ENCODE data around the gene C10orf90. TPM values are rescaled to one million over a fixed set of nuclear protein-coding genes. Genes with fewer than 3 reads are reported as not detected.

C10orf90 gene
- total and polyA plus RNA-seq, 2 of the 8 experiments (the other 6 are each of a cell fraction or from before 2014, with no cell fraction given): 0.21 TPM; not detected in 1

- H3K79me2 ChIP-seq (ENCODE audit: control insufficient read depth in 1 of 2, insufficient read depth in 2 of 2, low read length in 2 of 2): no peaks in the 10 kb centered on the region
- H4K5ac ChIP-seq (ENCODE audit: insufficient read length, low read depth, low read length): no peak overlapping the region
- H2BK20ac ChIP-seq (ENCODE audit: low read length): no peak overlapping the region
- no peak overlapping the region for H3K9ac ChIP-seq (replicated peaks in 1 of 4; ENCODE audit: extremely low read depth in 1 of 4, low read depth in 3 of 4, low read length in 3 of 4)
- POLR2A ChIA-PET (ENCODE audit: partially characterized antibody): no interaction called here
- H4K20me1 ChIP-seq (replicated peaks in 1 of 2; ENCODE audit: control insufficient read depth in 1 of 2, insufficient read depth in 2 of 2, low read length in 2 of 2): no peaks in the 10 kb centered on the region
- no peaks in the 10 kb centered on the region for H3K36me3 ChIP-seq (ENCODE audit: control insufficient read depth in 2 of 4, insufficient read depth in 4 of 4, low read length in 3 of 4)
- H3K4me2 ChIP-seq (ENCODE audit: insufficient read depth in 1 of 2, low read depth in 2 of 2, low read length in 2 of 2): no peak overlapping the region
- no peak overlapping the region for H2AFZ ChIP-seq (ENCODE audit: low read length)
- H3K4me1 ChIP-seq (replicated peaks in 1 of 4; ENCODE audit: control insufficient read depth in 3 of 4, insufficient read depth in 4 of 4, low read length in 3 of 4): peaks cover 0 to 2% (median 0%) of the 10 kb centered on the region in 4 experiments; a peak in 4 of 7 replicates
- no peaks in the 10 kb centered on the region; a peak in 2 of 4 replicates for H3K9me3 ChIP-seq (ENCODE audit: insufficient read depth in 2 of 2, low read depth in 1 of 2, low read length in 1 of 2)
- H4K8ac ChIP-seq (ENCODE audit: extremely low read depth, insufficient read depth, low read length): no peak overlapping the region
- TF ChIP-seq RFX5 (IDR thresholded peaks at IDR 0.05; ENCODE audit: borderline replicate concordance, low read depth, low read length) (no peak), TEAD4 (IDR thresholded peaks at IDR 0.05; ENCODE audit: low read depth, low read length) (no peak), NRF1 (IDR thresholded peaks at IDR 0.05; ENCODE audit: low read depth, low read length) (no peak)
- H2BK120ac ChIP-seq (replicated peaks; ENCODE audit: low read depth, low read length): no peak overlapping the region
- peaks cover 10 to 28% (median 25%) of the 10 kb centered on the region in 4 experiments for H3K27me3 ChIP-seq (replicated peaks in 1 of 4; ENCODE audit: control insufficient read depth in 3 of 4, extremely low read depth in 1 of 4, insufficient read depth in 3 of 4, low read length in 3 of 4)
- no peaks in the 10 kb centered on the region for H3K79me1 ChIP-seq (ENCODE audit: low read depth, low read length)
- H2BK12ac ChIP-seq (ENCODE audit: low read depth, low read length): no peak overlapping the region
- no peak overlapping the region for H3K4ac ChIP-seq (replicated peaks; ENCODE audit: insufficient read length, low read depth, low read length)
- no peak overlapping the region for H3K4me3 ChIP-seq (ENCODE audit: extremely low read depth in 1 of 4, insufficient read depth in 2 of 4, low read depth in 3 of 4, low read length in 4 of 4)
- no peak overlapping the region for H4K91ac ChIP-seq (replicated peaks; ENCODE audit: insufficient read length, low read length)
- no peak overlapping the region for H2AK5ac ChIP-seq (ENCODE audit: low read depth, low read length)
- no peak overlapping the region for H3K14ac ChIP-seq (ENCODE audit: insufficient read length)
- DNase-seq (ENCODE audit: low read depth in 1 of 2, low spot score in 2 of 2) (no peak), FAIRE-seq (no peak)
- H3K56ac ChIP-seq (replicated peaks; ENCODE audit: insufficient read length, low read depth, low read length): no peak overlapping the region
- H2BK5ac ChIP-seq (ENCODE audit: low read depth, low read length): no peak overlapping the region
- H2BK15ac ChIP-seq (ENCODE audit: low read length): no peak overlapping the region
- CTCF ChIA-PET (ENCODE audit: partially characterized antibody): interaction anchor here (0.6 to 1.3 kb wide), 4 partner anchors 10 to 207 kb away, joined by 3 read pairs; no protein-coding TSS in a partner anchor
- H3K27ac ChIP-seq (ENCODE audit: low read depth, low read length): no peak overlapping the region
- no peak overlapping the region for H3K23ac ChIP-seq (ENCODE audit: insufficient read length)
- peaks cover 13% of the 10 kb centered on the region for H3K23me2 ChIP-seq (ENCODE audit: low read depth, low read length)
- no peak overlapping the region for H3K18ac ChIP-seq (ENCODE audit: extremely low read depth, low read length)
- 81% methylated on average over 9 of the region's 9 CpGs; no CpG with 5 or more reads in 1 of the 2 experiments for WGBS, 2 experiments (ENCODE audit: extremely low coverage in 1 of 2, insufficient coverage in 1 of 2, insufficient read length in 1 of 2, insufficient replicate concordance in 2 of 2, low coverage in 1 of 2, low lambda C conversion rate in 2 of 2, missing lambda C conversion rate in 1 of 2)
Observed at GRCh38 chr10:126391192-126391885, 279.2 kb downstream of the C10orf90 start.

All from H1 (cell line).